AG04450 (cell line): ENCODE results near the gene KCNK13. TPM values are rescaled to one million over a fixed set of nuclear protein-coding genes. Genes with fewer than 3 reads are reported as not detected.

Experiments
- CTCF ChIA-PET: fragments of 300-600, 350-600 bp; formaldehyde crosslinking; extraction: SDS; loops from one replicate; lab custom pipeline; 2022; ENCODE audit warnings: antibody characterized with exemption, inconsistent platforms; lab: Charles Lee
- POLR2A ChIA-PET: fragments of 350-600 bp; formaldehyde crosslinking; extraction: SDS; loops from one replicate; lab custom pipeline; 2021; ENCODE audit warnings: antibody characterized with exemption, inconsistent platforms; lab: Yijun Ruan, JAX
- DNase-seq: peaks from one replicate; pipeline ENCODE4 v3.0.0-alpha.2; 2011; ENCODE audit warnings: low read depth, low spot score
- H3K27ac ChIP-seq: one replicate; pipeline ENCODE4 v1.5.1; 2012; ENCODE audit warnings: low read depth, low read length, control low read depth
- H3K27me3 ChIP-seq: one replicate; pipeline ENCODE4 v1.6.0; 2012; ENCODE audit warnings: low read length; ENCODE audit not compliant: control insufficient read depth, insufficient read depth
- H3K4me3 ChIP-seq: 2 replicates; pipeline ENCODE4 v1.5.1; 2011; ENCODE audit warnings: mild to moderate bottlenecking, low read depth, low read length, control low read depth
- H3K9me3 ChIP-seq: 2 replicates; pipeline ENCODE4 v1.5.1; 2012; ENCODE audit warnings: low read length; ENCODE audit not compliant: control insufficient read depth, insufficient read depth
- CTCF ChIP-seq: IDR thresholded peaks from 2 replicates; pipeline ENCODE4 v1.5.1; 2011; ENCODE audit warnings: low read depth, low read length, control low read depth, inconsistent platforms
- polyA plus RNA-seq: library from polyadenylated mRNA; depleted of rRNA; stranded (reverse); fragments of >200 nt; gene quantifications from 2 replicates; pipeline ENCODE4 v1.2.3, GENCODE V29; 2011

The KCNK13 gene
- polyA plus RNA-seq, 1 experiment: not detected

DNA sequence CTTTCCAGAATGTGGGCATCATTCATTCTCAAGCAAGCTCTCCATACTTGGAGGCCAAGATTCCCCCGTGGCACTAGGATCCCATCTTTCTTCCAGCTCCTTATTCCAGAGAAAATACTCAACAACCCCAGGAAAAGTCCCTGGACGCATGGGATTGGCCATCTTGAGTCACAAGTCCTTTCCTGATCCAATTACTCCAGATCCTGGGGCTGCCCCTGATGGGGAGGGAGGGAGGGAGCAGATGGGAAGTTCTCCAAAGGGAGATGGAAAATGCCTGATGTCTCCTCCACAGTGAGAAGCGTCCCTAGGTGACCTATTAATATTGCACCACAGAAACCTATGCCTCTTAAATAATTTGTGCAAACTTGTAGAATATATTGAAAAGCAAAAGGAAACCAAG lies 12.4 kb upstream of the KCNK13 start:
- Histone ChIP-seq H3K27me3 (no peaks in the 10 kb centered on the region), H3K4me3 (no peak overlapping the region), H3K27ac (no peak overlapping the region), H3K9me3 (no peaks in the 10 kb centered on the region)
- no peak for TF ChIP-seq CTCF
- ChIA-PET POLR2A (interaction anchor here (0.7 kb wide), 2 partner anchors 83 to 564 kb away, joined by 3 to 5 read pairs; no protein-coding TSS in a partner anchor), CTCF (no interaction called here)
- no peak for DNase-seq

GRCh38 chr14:90050271-90050670 lies 11.5 kb upstream of the KCNK13 start:
- TF ChIP-seq CTCF: no peak

DNA sequence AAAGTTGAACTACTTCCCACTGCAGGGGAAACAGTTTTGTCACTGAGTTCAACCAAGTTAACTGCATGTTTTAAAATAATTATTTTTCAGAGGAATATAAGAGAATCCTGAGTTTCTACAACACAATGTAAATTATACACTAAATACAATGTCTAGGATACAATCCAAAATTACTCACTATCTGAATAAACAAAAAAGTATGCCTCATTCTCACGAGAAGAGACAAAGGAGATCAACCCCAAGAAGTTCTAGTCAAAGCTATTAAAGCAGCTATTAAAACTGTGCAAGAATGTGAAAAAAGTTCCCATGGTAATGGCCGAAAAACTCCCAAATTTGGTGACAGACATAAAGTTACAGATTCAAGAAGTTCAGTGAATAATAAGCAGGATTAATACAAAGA lies 8.8 kb upstream of the KCNK13 start:
- ChIA-PET POLR2A (no interaction called here), CTCF (interaction anchor here (1.2 kb wide), 1 partner anchor 80 kb away, joined by 3 read pairs; no protein-coding TSS in a partner anchor)

More at GRCh38 chr14:90050271-90050670, 11.5 kb upstream of the KCNK13 start:
- CTCF ChIA-PET: no interaction called here
- Histone ChIP-seq H3K27ac (no peak overlapping the region), H3K27me3 (peaks cover 3% of the 10 kb centered on the region), H3K9me3 (no peaks in the 10 kb centered on the region), H3K4me3 (no peak overlapping the region)
- no peak for DNase-seq
- POLR2A ChIA-PET: no interaction called here

GRCh38 chr14:90054803-90055202 lies 7.0 kb upstream of the KCNK13 start:
- no peak for TF ChIP-seq CTCF
- Histone ChIP-seq H3K27ac (no peak overlapping the region), H3K9me3 (no peaks in the 10 kb centered on the region), H3K4me3 (no peak overlapping the region), H3K27me3 (peaks cover 22% of the 10 kb centered on the region)
- no peak for DNase-seq
- ChIA-PET CTCF (no interaction called here), POLR2A (no interaction called here)

More for the DNA sequence above, 8.8 kb upstream of the KCNK13 start:
- H3K27me3 ChIP-seq: peaks cover 9% of the 10 kb centered on the region
- no peak overlapping the region for H3K27ac ChIP-seq
- TF ChIP-seq CTCF: no peak
- H3K4me3 ChIP-seq: no peak overlapping the region
- H3K9me3 ChIP-seq: no peaks in the 10 kb centered on the region
- DNase-seq: no peak

DNA sequence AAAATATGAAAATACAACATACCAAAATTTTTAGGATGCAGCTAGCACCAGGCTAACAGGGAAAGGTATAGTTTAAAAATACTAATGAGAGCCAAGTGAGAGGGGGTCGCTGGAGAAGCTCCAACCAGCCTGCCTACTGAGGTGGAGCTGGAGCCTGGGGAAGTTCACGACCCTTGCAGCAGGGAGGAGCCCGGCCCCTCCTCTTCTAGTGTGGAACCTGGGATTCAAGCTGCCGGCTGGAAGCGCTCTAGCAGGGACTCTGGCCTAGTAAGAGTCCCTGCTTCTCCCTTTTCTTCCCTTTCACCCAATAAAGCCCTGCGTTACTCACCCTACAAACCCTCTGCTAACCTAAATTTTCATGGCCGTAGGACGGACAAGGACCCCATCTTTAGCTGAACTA lies 5.0 kb upstream of the KCNK13 start:
- no peak overlapping the region for H3K4me3 ChIP-seq
- no peak overlapping the region for H3K27ac ChIP-seq
- ChIA-PET POLR2A (no interaction called here), CTCF (no interaction called here)
- H3K9me3 ChIP-seq: no peaks in the 10 kb centered on the region
- no peak for TF ChIP-seq CTCF
- DNase-seq: no peak
- H3K27me3 ChIP-seq: peaks cover 37% of the 10 kb centered on the region
